Parathyroid adenoma (tissue), 2 donors: ENCODE measurements around the gene MMEL1.

Experiments
- H2AFZ ChIP-seq: fragments of 300-600 bp; sonication (generic); one replicate; pipeline ENCODE4 v1.7.0; 2017; ENCODE audit warnings: antibody characterized with exemption, mild to moderate bottlenecking
- H3K27ac ChIP-seq: fragments of 300-600 bp; sonication (generic); one replicate; pipeline ENCODE4 v1.7.0; 2017
- H3K27me3 ChIP-seq: fragments of 300-600 bp; sonication (generic); one replicate; pipeline ENCODE4 v1.7.0; 2017; ENCODE audit warnings: low read length; ENCODE audit not compliant: control insufficient read depth, insufficient read depth
- H3K36me3 ChIP-seq: fragments of 300-600 bp; sonication (generic); one replicate; pipeline ENCODE4 v1.7.0; 2017; ENCODE audit warnings: low read length; ENCODE audit not compliant: control insufficient read depth, insufficient read depth
- H3K4me1 ChIP-seq: fragments of 300-600 bp; sonication (generic); one replicate; pipeline ENCODE4 v1.7.0; 2017; ENCODE audit warnings: control low read depth
- H3K4me2 ChIP-seq: fragments of 300-600 bp; sonication (generic); one replicate; pipeline ENCODE4 v1.7.0; 2017; ENCODE audit warnings: low read length
- H3K4me3 ChIP-seq: fragments of 300-600 bp; sonication (generic); one replicate; pipeline ENCODE4 v1.7.0; 2017; ENCODE audit warnings: low read depth, low read length
- H3K79me2 ChIP-seq: fragments of 300-600 bp; sonication (generic); one replicate; pipeline ENCODE4 v1.7.0; 2017; ENCODE audit warnings: control low read depth
- H3K9ac ChIP-seq: fragments of 300-600 bp; sonication (generic); one replicate; pipeline ENCODE4 v1.7.0; 2017; ENCODE audit warnings: mild to moderate bottlenecking
- H3K9me3 ChIP-seq: fragments of 300-600 bp; sonication (generic); one replicate; pipeline ENCODE4 v1.7.0; 2017; ENCODE audit warnings: low read length; ENCODE audit not compliant: control insufficient read depth
- CTCF ChIP-seq: fragments of 300-600 bp; sonication (generic); IDR thresholded peaks from one replicate; pipeline ENCODE4 v1.7.0; 2017; ENCODE audit warnings: antibody characterized with exemption, mild to moderate bottlenecking
- donor health status: primary hyperparathyroidism.

MMEL1 gene

GRCh38 chr1:2587860-2588571 is 44.8 kb downstream of the MMEL1 start:
- Histone ChIP-seq H3K4me1 (peaks cover 7% of the 10 kb centered on the region), H3K36me3 (no peaks in the 10 kb centered on the region), H3K9ac (no peak overlapping the region), H2AFZ (no peak overlapping the region), H3K9me3 (no peaks in the 10 kb centered on the region), H3K27ac (no peak overlapping the region), H3K4me2 (peak overlapping the region; percentile 78), H3K79me2 (no peaks in the 10 kb centered on the region), H3K4me3 (no peak overlapping the region), H3K27me3 (no peaks in the 10 kb centered on the region)
- no peak for TF ChIP-seq CTCF

GRCh38 chr1:2587071-2587859 is 45.6 kb downstream of the MMEL1 start:
- Histone ChIP-seq H3K9ac (no peak overlapping the region), H3K27me3 (no peaks in the 10 kb centered on the region), H3K9me3 (no peaks in the 10 kb centered on the region), H3K4me2 (peak overlapping the region; percentile 78), H3K4me1 (peaks cover 7% of the 10 kb centered on the region), H2AFZ (peak overlapping the region; percentile 46), H3K27ac (no peak overlapping the region), H3K79me2 (no peaks in the 10 kb centered on the region), H3K36me3 (no peaks in the 10 kb centered on the region), H3K4me3 (peak overlapping the region; percentile 89)
- no peak for TF ChIP-seq CTCF

GRCh38 chr1:2586154-2587070 is 46.4 kb downstream of the MMEL1 start, which contains the start of gene PRXL2B:
PRXL2B (plus strand) TSS chr1:2586777; CDS start chr1:2586886, 109 bp downstream.
- Histone ChIP-seq H3K4me1 (peaks cover 7% of the 10 kb centered on the region), H2AFZ (peak within 1 kb of the TSS; percentile 61), H3K4me3 (peak within 1 kb of the TSS; percentile 89), H3K9me3 (no peaks in the 10 kb centered on the region), H3K36me3 (no peaks in the 10 kb centered on the region), H3K79me2 (no peaks in the 10 kb centered on the region), H3K27me3 (no peaks in the 10 kb centered on the region), H3K4me2 (peak within 1 kb of the TSS; percentile 98), H3K9ac (peak within 1 kb of the TSS; percentile 35), H3K27ac (peak within 1 kb of the TSS; percentile 90)
- no peak for TF ChIP-seq CTCF

- no peaks in the 10 kb centered on the region for H3K27me3 ChIP-seq
- peaks cover 7% of the 10 kb centered on the region for H3K4me1 ChIP-seq
- TF ChIP-seq CTCF = no peak
These were observed 47.3 kb downstream of the MMEL1 start for GRCh38 chr1:2585318-2586092.

More at GRCh38 chr1:2585318-2586092, 47.3 kb downstream of the MMEL1 start:
- Histone ChIP-seq H3K4me3 (peak overlapping the region; percentile 89), H3K79me2 (no peaks in the 10 kb centered on the region), H3K9ac (peak overlapping the region; percentile 35), H3K36me3 (no peaks in the 10 kb centered on the region), H3K27ac (peak overlapping the region; percentile 90), H3K4me2 (peak overlapping the region; percentile 98), H2AFZ (peak overlapping the region; percentile 46), H3K9me3 (no peaks in the 10 kb centered on the region)
